Muscle layer of colon (tissue), 2 donors: Measurements from ENCODE around the gene CKS1B.

Experiments used
- H3K27ac ChIP-seq: one replicate; pipeline ENCODE4 v1.7.0; 2013; ENCODE audit warnings: low read depth, mild to moderate bottlenecking, low read length, moderate library complexity
- H3K27me3 ChIP-seq, 2 donors: one replicate each; pipeline ENCODE4 v1.7.0; 2013; ENCODE audit warnings: low read length in 2 of 2, mild to moderate bottlenecking in 2 of 2; ENCODE audit not compliant: insufficient read depth in 2 of 2, control insufficient read depth in 1 of 2
- H3K36me3 ChIP-seq: one replicate; pipeline ENCODE4 v1.7.0; 2013; ENCODE audit warnings: mild to moderate bottlenecking, low read length; ENCODE audit not compliant: insufficient read depth
- H3K4me1 ChIP-seq: one replicate; pipeline ENCODE4 v1.7.0; 2013; ENCODE audit warnings: mild to moderate bottlenecking, low read length; ENCODE audit not compliant: insufficient read depth
- H3K4me3 ChIP-seq, 2 donors: one replicate each; pipeline ENCODE4 v1.7.0; 2013; ENCODE audit warnings: low read length in 2 of 2, low read depth in 1 of 2, mild to moderate bottlenecking in 1 of 2, moderate library complexity in 1 of 2
- H3K9ac ChIP-seq: one replicate; pipeline ENCODE4 v1.7.0; 2013; ENCODE audit warnings: low read length
- H3K9me3 ChIP-seq: one replicate; pipeline ENCODE4 v1.7.0; 2013; ENCODE audit warnings: mild to moderate bottlenecking, low read length
- donor health status: abdominal sarcoma.
- donor health status: Adenocarcinoma of cecum.

The CKS1B gene

DNA sequence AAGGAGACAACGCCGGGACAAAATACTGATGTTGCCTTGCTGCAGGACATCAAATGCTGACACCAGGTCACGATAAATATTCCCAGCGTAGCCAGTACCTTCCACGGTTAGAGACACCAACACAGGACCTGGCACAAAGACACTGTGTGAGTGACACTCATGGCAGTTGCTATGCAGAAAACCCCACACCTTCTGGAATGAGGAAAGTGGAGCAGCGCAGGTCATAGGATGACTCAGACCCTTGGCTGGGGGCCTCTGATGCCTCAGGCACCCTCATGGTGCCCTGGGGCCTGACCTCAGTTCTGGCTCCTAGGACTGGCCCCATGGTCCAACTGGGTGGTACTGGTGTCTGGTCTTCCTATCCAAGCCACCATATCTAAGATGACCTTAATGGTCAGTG, 52.1 kb downstream of the CKS1B start:
- Histone ChIP-seq H3K9ac (no peak overlapping the region), H3K4me3 (no peak overlapping the region), H3K36me3 (no peaks in the 10 kb centered on the region), H3K27me3 (no peaks in the 10 kb centered on the region), H3K9me3 (no peaks in the 10 kb centered on the region), H3K4me1 (no peaks in the 10 kb centered on the region), H3K27ac (no peak overlapping the region)
